ENCODE data around the gene ARHGEF25.
"Not testable (repeated sequence)": the region's sequence is repeated elsewhere in the genome, so short reads cannot be mapped to it uniquely, and the experiment has no call there.

The ARHGEF25 gene

GRCh38 chr12:57586128-57586527 lies 25.1 kb upstream of the ARHGEF25 start:
- no peak for DNase-seq

- no peak for DNase-seq
These were observed 24.3 kb upstream of the ARHGEF25 start for GRCh38 chr12:57586832-57587429.

- not testable (repeated sequence) for DNase-seq
These were observed 22.2 kb upstream of the ARHGEF25 start for GRCh38 chr12:57588951-57589610.

GRCh38 chr12:57590479-57590863 lies 20.8 kb upstream of the ARHGEF25 start:
- DNase-seq, result no peak

GRCh38 chr12:57590864-57591781 lies 20.1 kb upstream of the ARHGEF25 start, which contains the start of gene PIP4K2C:
TSS of gene PIP4K2C (plus strand) at chr12:57591192. CDS start at chr12:57591290, 98 bp downstream.
- DNase-seq, result peak; percentile 66

GRCh38 chr12:57591782-57592325 lies 19.4 kb upstream of the ARHGEF25 start:
- no peak for DNase-seq

GRCh38 chr12:57592551-57593165 lies 18.6 kb upstream of the ARHGEF25 start:
- no peak for DNase-seq

- no peak for DNase-seq
These were observed 18.0 kb upstream of the ARHGEF25 start for GRCh38 chr12:57593187-57593586.

- DNase-seq, result no peak
These were observed 10.8 kb upstream of the ARHGEF25 start for GRCh38 chr12:57600395-57600794.

- no peak for DNase-seq
These were observed 8.7 kb upstream of the ARHGEF25 start for GRCh38 chr12:57602544-57602943.

GRCh38 chr12:57603324-57603723 lies 7.9 kb upstream of the ARHGEF25 start:
- DNase-seq, result no peak

GRCh38 chr12:57603815-57604453 lies 7.3 kb upstream of the ARHGEF25 start:
- no peak for DNase-seq

- no peak for DNase-seq
These were observed 6.7 kb upstream of the ARHGEF25 start, which contains the start of gene DTX3 for GRCh38 chr12:57604454-57604991. TSS of gene DTX3 (plus strand) at chr12:57604824. CDS start at chr12:57606518, 1,694 bp downstream.

GRCh38 chr12:57604992-57605810 lies 6.0 kb upstream of the ARHGEF25 start:
- no peak for DNase-seq

- no peak for DNase-seq
These were observed 5.4 kb upstream of the ARHGEF25 start for GRCh38 chr12:57605811-57606311.

- no peak for DNase-seq
These were observed 4.8 kb upstream of the ARHGEF25 start for GRCh38 chr12:57606399-57606798.

GRCh38 chr12:57606821-57607220 lies 4.4 kb upstream of the ARHGEF25 start:
- DNase-seq, result no peak

- DNase-seq, result no peak
These were observed 3.1 kb upstream of the ARHGEF25 start for GRCh38 chr12:57607958-57608663.

- no peak for DNase-seq
These were observed 2.0 kb upstream of the ARHGEF25 start for GRCh38 chr12:57609101-57609780.
